Type B pancreatic cell (in vitro differentiated cells): ENCODE data around the gene GMDS. TPM values are rescaled to one million over a fixed set of nuclear protein-coding genes. Genes with fewer than 3 reads are reported as not detected.

Experiments
- DNase-seq: peaks from one replicate; pipeline ENCODE4 v3.0.0; 2021; ENCODE audit warnings: mixed read lengths; ENCODE audit not compliant: unreplicated experiment; ENCODE audit errors: extremely low spot score
- H3K27ac Mint-ChIP-seq: 2 replicates; pipeline ENCODE4 v1.8.0; 2021; ENCODE audit warnings: mild to moderate bottlenecking, mixed read lengths
- H3K27me3 Mint-ChIP-seq: 2 replicates; pipeline ENCODE4 v1.8.0; 2021; ENCODE audit warnings: mixed read lengths
- H3K36me3 Mint-ChIP-seq: 2 replicates; pipeline ENCODE4 v1.8.0; 2021; ENCODE audit warnings: mixed read lengths
- H3K4me1 Mint-ChIP-seq: one replicate; pipeline ENCODE4 v1.8.0; 2021; ENCODE audit warnings: mixed read lengths; ENCODE audit not compliant: unreplicated experiment
- H3K4me3 Mint-ChIP-seq: 2 replicates; pipeline ENCODE4 v1.8.0; 2021; ENCODE audit warnings: mild to moderate bottlenecking, mixed read lengths
- H3K9me3 Mint-ChIP-seq: 2 replicates; pipeline ENCODE4 v1.8.0; 2021; ENCODE audit warnings: mixed read lengths
- total RNA-seq: library from RNA; stranded (reverse); gene quantifications from 2 replicates; pipeline ENCODE4 v1.2.1, GENCODE V29; 2021; ENCODE audit warnings: low replicate concordance
- TF ChIP-seq, protein P1 (sequence below): fragments of 200-600 bp; sonication (generic); conservative IDR thresholded peaks from 2 replicates; pipeline ENCODE4 v1.5.0; 2021; ENCODE audit warnings: antibody characterized with exemption, mild to moderate bottlenecking

The GMDS gene
- total RNA-seq, 1 donor from 2014 or later, result 41.3 TPM

DNA sequence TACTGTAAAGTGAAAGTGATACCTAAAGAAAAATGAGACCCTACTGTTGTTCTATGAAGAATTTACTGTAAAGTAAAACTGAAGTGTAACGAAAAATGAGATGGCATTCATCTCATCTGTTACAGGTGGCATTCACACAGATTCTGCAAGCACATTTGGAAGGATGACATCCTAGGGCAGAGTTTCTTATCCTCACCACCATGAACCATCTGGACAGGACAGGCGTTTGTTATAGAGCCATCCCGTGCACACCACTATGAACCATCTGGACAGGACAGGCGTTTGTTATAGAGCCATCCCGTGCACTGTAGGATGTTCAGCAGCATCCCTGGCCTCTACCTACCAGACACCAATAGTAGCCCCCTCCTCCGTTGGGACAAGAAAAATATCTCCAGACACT is 294.8 kb downstream of the GMDS start:
- H3K4me1 Mint-ChIP-seq, result no peaks in the 10 kb centered on the region
- no peaks in the 10 kb centered on the region for H3K9me3 Mint-ChIP-seq
- H3K27me3 Mint-ChIP-seq, result no peaks in the 10 kb centered on the region
- no peak for DNase-seq
- TF ChIP-seq, protein P1, sequence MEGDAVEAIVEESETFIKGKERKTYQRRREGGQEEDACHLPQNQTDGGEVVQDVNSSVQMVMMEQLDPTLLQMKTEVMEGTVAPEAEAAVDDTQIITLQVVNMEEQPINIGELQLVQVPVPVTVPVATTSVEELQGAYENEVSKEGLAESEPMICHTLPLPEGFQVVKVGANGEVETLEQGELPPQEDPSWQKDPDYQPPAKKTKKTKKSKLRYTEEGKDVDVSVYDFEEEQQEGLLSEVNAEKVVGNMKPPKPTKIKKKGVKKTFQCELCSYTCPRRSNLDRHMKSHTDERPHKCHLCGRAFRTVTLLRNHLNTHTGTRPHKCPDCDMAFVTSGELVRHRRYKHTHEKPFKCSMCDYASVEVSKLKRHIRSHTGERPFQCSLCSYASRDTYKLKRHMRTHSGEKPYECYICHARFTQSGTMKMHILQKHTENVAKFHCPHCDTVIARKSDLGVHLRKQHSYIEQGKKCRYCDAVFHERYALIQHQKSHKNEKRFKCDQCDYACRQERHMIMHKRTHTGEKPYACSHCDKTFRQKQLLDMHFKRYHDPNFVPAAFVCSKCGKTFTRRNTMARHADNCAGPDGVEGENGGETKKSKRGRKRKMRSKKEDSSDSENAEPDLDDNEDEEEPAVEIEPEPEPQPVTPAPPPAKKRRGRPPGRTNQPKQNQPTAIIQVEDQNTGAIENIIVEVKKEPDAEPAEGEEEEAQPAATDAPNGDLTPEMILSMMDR, result no peak
- no peak overlapping the region for H3K27ac Mint-ChIP-seq
- H3K4me3 Mint-ChIP-seq, result no peak overlapping the region
- peaks cover 4% of the 10 kb centered on the region for H3K36me3 Mint-ChIP-seq

DNA sequence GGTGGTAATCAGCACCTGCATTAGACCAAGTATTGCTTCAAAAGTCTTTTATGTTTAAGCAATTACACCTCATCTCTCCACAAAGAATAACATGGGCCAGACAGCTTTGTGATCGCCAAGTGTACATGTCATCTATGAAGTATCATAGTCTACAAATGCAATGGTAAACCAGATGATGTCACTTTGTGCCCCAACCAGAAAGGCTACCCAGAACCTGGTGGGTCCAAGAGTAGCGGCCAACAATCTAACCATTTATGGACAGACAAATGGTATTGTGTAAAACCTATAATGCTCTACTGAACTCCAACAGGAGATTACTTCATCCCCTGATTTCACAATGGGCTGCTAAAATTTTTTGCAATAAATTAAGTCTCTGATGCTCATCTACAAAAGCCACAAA is 295.9 kb downstream of the GMDS start:
- H3K36me3 Mint-ChIP-seq, result peaks cover 4% of the 10 kb centered on the region
- TF ChIP-seq, protein P1, result no peak
- H3K9me3 Mint-ChIP-seq, result no peaks in the 10 kb centered on the region
- no peaks in the 10 kb centered on the region for H3K4me1 Mint-ChIP-seq
- H3K4me3 Mint-ChIP-seq, result no peak overlapping the region
- no peak for DNase-seq
- H3K27me3 Mint-ChIP-seq, result peaks cover 2% of the 10 kb centered on the region
- H3K27ac Mint-ChIP-seq, result no peak overlapping the region

DNA sequence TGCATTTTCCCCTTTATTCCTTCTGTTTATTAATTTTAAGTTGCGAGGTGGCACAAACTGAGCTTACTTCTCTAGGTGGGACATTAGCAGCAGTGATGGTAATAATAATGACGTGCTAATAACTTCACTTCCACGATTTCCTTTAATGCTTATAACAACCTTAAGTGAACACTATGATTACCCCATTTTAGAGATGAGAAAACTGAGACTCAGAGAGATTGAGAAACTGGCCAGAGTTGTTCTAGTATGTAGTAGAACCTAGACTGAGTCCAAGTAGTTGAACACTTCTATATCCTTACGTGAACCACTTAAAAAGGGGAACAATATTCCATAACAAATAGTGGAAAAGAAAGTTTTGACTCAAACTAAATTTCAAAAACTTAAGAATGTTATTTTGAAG is 297.5 kb downstream of the GMDS start:
- TF ChIP-seq, protein P1, result no peak
- Mint-ChIP-seq H3K4me3 (no peak overlapping the region), H3K36me3 (peaks cover 4% of the 10 kb centered on the region)

DNA sequence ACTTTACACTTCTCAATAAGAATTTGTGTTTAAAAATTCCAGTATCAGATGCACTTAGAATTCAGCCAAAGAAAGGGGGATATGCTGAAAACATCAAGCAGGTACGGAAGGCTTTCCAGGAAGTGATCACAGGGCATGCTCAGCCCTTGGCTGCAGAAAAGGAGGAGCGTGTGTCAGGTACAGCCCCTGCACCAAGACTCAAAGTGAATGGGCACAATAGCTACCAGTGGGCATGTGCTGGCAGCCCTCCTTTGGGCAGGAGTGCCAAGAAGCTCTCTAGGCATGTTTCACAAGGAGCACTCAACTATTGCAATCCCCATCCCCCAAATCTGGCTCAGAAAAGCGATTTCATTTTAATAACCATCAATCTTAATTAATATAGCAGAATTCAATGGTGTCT is 298.8 kb downstream of the GMDS start:
- no peaks in the 10 kb centered on the region for H3K4me1 Mint-ChIP-seq
- H3K36me3 Mint-ChIP-seq, result peaks cover 4% of the 10 kb centered on the region
- TF ChIP-seq, protein P1, result no peak
- H3K27ac Mint-ChIP-seq, result no peak overlapping the region
- DNase-seq, result no peak
- no peak overlapping the region for H3K4me3 Mint-ChIP-seq
- no peaks in the 10 kb centered on the region for H3K9me3 Mint-ChIP-seq
- H3K27me3 Mint-ChIP-seq, result peaks cover 2% of the 10 kb centered on the region

More for the DNA sequence above, 297.5 kb downstream of the GMDS start:
- Mint-ChIP-seq H3K9me3 (no peaks in the 10 kb centered on the region), H3K27me3 (peaks cover 2% of the 10 kb centered on the region), H3K4me1 (no peaks in the 10 kb centered on the region), H3K27ac (no peak overlapping the region)
- DNase-seq, result no peak

DNA sequence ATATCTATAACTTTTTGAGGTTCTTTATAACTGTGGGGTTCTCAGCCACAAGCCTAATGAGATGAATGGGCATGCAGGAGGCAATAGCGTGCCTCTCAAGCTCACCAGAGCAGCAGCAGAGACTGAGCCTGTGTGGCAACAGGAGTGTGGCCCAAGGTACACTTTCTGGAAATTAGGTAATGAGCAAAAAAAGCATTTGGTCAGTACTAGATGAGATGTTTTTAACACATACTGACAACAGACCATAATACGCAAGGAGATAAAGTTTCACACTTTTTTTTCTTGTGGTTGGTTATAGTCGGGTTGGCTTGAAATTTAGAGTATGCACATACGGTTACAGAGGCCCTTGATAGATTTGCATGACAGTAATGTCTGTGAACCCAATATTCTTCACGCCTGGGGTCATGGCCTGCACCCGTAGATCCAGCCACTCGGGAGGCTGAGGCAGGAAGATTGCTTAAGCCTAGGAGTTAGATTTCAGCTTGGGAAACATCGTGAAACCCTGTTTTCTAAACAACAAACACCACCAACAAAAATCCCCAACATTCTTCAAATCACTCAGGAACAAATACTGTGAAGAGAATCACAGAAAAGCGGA is 300.1 kb downstream of the GMDS start:
- Mint-ChIP-seq H3K27ac (no peak overlapping the region), H3K9me3 (no peaks in the 10 kb centered on the region), H3K36me3 (peaks cover 4% of the 10 kb centered on the region), H3K4me1 (peaks cover 4% of the 10 kb centered on the region), H3K4me3 (no peak overlapping the region), H3K27me3 (peaks cover 2% of the 10 kb centered on the region)
- TF ChIP-seq, protein P1, result no peak
- DNase-seq, result no peak

DNA sequence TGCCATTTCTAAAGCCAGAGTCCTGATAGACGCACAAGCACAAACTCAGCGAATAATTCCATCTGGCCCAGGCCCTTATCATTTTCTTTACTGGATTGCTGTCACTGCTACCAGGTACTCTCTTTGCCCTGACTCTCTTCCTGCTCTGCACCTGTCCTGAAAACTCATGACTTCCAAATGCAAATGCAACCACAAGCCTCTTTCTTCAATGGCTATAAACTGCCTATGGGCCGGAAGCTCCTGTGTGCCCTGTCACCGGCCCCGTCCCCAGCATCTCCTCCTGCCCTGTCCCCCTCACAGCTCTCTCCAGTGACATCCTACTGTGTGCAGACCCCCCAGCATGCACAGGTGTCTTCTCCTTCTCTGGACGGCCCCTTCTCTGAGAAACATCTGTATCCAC is 302.6 kb downstream of the GMDS start:
- Mint-ChIP-seq H3K27ac (no peak overlapping the region), H3K9me3 (no peaks in the 10 kb centered on the region), H3K4me3 (no peak overlapping the region), H3K27me3 (peaks cover 2% of the 10 kb centered on the region), H3K4me1 (peaks cover 6% of the 10 kb centered on the region), H3K36me3 (no peaks in the 10 kb centered on the region)
- DNase-seq, result no peak
- TF ChIP-seq, protein P1, result no peak
